Glomerular visceral epithelial cell (primary cell): ENCODE results near the gene EXOC3L4.
A peak's percentile ranks its signal among the peaks of the same experiment; 100 is the strongest.
"Not testable (repeated sequence)": the region's sequence is repeated elsewhere in the genome, so short reads cannot be mapped to it uniquely, and the experiment has no call there.

Experiments used
- DNase-seq: peaks from one replicate; pipeline ENCODE4 v3.0.0-alpha.2; 2016; ENCODE audit errors: extremely low spot score

Gene EXOC3L4

DNA sequence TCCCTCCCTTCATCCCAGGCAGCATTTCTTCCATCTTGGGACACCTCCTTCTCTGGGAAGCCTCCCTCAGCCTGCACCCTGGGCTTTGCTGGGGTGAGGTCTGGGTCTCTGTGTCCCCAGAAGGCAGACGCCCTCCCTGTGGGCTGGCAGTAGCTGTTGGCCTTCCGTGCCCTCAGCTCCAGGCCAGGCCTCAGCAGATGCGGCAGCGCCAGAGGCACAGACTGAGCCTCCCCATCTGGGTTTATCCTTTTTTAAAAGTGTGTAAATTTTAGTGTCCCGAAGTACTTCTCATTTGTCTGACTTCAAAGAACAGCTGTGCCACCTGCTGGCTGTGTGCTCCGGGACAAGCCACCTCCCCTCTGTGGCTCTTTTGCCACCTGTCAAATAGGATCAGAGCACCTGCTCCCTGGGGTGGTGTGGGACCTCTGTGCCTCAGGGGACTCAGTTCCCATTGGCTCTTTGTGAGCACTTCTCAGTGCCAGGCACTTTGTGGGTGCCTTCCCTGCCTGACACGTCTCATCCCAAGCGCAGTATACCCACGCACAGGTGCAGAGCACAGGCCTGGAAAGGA lies 11.1 kb downstream of the EXOC3L4 start:
- DNase-seq = no peak

GRCh38 chr14:103107455-103107854 lies 12.9 kb downstream of the EXOC3L4 start:
- DNase-seq = no peak

- DNase-seq = no peak
Measured at GRCh38 chr14:103107941-103108748, 13.6 kb downstream of the EXOC3L4 start.

GRCh38 chr14:103108749-103109207 lies 14.3 kb downstream of the EXOC3L4 start:
- peak; percentile 82 for DNase-seq

DNA sequence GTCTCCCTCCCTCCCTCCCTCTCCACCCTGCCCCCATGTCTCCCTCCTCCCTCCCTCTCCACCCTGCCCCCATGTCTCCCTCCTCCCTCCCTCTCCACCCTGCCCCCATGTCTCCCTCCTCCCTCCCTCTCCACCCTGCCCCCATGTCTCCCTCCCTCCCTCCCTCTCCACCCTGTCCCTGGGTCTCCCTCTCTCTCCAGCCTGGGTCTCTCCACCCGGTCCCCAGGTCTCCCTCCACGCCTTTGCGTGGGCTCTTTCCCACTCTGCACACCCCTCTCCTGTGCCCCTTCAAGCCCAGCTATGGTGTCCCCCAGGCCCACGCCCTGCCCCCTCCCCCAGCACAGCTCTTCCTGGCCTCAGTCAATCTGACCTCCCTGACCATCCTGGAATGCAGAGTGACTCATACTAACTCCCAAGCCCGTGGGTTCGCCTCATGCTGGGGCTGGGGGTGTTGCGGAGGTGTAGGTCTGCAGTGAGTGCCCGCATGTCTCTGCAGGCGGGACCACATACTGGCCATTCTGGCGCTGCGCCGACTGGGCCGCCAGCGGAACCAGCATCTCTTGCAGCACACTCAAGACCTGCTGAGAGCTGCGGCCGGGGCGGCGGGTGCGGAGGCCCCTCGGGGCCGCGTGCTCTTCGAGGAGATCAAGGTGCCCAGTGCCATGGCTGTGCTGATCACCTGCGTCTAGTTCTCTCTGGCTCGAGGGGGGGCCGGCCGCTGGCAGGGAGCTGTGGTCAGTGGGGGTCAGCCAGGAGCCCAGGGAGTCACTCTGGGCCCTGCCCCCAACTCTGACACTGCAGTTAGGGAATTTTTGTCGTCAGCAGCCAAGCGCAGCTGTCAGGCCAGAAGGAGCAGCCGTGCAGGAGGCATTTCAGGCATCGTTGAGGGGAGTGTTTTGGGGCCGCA lies 15.3 kb downstream of the EXOC3L4 start:
- peak; percentile 96 for DNase-seq

- DNase-seq = peak; percentile 42
Measured at GRCh38 chr14:103110681-103111231, 16.2 kb downstream of the EXOC3L4 start.

DNA sequence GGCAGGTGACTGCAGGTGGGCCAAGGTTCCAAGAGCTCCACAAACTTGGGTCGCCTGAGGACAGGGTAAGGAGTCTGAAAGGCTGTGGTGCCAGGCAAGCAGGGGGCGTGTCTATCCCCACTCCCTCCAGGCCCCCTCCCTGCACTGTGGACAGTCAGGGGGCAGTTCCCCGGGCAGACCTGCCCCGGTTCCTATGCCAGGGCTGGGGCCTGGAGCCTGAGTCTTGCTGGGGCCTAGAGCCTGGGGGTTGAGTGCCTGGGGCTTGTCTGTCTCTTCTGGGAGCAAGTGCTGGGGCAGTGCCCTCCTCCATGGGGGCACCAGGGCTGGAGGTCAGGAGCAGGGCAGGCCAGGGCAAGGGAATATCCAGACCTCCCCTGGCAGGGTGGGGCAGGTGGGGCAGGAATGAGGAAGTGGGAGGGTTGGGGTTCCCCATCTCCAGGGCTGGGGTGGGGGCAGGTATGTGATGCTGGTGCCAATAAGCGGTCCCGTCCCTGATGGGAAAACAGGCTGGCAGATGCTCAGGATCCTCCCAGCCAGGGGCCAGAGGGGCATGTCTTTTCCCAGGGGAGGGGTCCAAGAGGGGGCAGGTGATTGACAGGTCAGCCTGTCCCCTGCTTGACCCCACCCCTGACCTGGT lies 16.8 kb downstream of the EXOC3L4 start:
- peak; percentile 65 for DNase-seq

DNA sequence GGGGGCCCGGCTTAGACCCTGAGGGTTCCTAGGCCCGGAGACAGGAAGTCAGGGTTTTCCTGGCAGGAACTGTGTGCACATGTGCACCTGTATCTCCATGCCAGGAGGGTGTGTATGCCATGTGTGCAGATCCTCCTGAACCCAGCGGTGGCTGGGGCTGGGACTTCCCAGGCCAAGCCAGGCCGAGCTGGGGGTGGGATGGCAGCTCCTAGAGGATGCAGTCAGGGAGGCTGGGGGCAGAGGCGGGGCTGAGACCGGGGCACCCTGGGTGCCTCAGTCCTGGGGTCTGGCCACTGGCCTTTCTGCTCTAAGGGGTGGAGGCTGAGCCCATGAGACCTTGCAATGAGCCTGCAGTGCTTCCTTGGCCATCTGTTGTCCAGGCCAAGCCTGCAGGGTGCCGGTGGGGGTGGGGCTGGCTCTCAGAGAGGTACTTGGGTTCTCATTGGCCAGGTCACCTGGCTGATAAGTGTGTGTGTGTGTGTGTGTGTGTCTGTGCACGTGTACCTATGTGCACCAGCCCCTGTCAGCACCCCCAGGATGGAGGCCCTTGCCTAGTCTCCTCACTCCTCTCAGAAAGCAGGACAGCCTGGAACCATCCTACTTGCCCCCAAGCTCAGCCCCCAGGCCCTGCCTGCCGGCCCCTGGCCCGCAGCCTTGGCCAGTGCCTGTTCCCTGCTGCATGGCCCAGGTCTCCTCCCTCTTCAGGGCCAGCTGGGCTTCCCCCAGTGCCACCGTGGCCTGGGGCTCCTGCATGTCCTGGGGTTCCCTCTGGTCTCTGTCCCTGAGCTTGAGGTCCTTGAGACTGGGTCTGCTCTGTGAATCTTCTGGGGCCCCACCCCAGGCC lies 18.1 kb downstream of the EXOC3L4 start:
- no peak for DNase-seq

DNA sequence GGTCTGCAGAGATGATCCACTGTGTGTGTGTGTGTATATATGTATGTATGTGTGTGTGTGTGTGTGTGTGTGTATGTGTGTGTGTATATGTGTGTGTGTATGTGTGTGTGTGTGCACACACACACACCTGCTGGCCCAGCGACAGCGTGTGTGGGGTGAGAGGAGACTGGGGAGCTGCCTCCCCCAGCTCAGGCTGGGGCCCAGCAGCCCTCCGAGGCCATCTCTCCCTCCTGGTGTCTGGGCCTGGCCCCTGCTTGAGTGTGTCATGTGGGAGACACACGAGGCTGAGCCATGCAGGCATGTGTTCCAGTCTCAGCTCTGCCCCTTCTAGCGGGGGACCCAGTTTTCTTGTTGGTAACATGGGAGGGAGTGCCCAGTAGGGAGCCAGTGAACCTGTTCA lies 18.8 kb downstream of the EXOC3L4 start:
- no peak for DNase-seq

DNA sequence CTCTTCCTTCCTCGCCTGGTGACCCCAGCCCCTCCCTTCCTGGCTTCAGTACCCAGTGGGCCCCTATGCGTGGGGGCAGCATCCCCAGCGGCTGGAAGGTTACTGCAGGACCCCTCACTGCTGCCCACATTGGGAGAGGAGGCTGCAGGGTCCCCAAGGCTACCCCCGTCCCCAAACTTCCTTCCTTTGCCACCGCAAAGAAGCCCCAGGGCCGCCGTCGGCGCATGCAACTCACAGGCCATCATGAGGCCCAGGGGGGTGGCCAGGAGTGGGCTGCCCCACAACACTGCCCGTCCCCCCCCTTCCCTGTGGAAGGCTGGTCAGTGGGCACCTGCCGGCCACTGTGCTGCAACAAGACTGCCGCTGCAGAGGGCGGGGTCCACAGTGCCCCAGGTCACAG lies 19.2 kb downstream of the EXOC3L4 start:
- DNase-seq = no peak

- DNase-seq = not testable (repeated sequence)
Measured at GRCh38 chr14:103115086-103115679, 20.7 kb downstream of the EXOC3L4 start.

GRCh38 chr14:103115845-103116572 lies 21.5 kb downstream of the EXOC3L4 start:
- DNase-seq = no peak

DNA sequence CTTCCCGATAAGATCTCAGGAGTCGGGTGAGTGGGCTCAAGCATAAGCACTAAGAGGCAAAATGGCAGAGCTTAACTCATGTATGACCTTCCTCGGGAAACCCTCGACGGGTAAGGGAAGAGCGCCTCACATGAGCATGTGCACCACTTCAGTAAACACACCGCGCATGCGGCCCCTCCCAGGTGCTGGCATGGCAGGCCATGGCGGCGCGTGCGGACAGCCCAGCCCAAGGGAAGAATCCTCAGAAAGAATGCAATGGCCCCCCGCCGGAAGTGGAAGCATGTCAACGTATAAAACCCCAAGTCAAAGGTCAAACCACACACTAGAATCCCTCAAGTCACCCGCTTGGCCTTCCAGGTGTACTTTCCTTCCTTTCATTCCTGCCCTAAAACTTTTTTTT lies 22.1 kb downstream of the EXOC3L4 start:
- no peak for DNase-seq

- not testable (repeated sequence) for DNase-seq
Measured at GRCh38 chr14:103117499-103117898, 23.0 kb downstream of the EXOC3L4 start.

DNA sequence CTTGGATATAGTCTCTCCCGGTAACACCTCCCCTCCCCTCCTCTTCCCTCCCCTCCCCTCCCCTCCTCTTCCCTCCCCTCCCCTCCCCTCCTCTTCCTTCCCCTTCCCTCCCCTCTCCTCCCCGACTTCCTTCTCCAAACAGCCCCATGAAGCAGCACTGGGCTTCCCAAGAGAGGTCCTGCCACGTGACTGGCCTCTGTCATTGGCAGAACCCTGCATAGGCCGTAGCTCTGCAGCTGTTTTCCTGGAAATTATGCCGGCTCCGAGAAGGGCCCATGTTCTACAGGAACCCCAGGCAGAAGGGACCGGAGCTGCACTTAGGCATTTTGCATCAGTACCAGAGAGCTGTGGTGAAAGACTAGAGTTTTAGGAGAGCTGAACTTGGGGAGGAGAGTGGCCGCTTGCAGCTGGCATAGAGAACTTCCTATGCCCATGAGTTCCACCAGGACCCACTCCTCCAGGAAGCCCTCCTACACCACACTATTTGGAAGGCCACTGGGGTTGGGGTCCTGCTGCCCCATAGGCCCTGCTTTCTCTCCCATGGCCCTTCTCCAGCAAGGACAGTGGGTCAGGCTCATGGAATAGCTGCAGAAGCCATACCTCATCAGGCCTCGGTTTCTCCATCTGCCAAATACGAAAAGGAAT lies 23.6 kb downstream of the EXOC3L4 start:
- DNase-seq = no peak

DNA sequence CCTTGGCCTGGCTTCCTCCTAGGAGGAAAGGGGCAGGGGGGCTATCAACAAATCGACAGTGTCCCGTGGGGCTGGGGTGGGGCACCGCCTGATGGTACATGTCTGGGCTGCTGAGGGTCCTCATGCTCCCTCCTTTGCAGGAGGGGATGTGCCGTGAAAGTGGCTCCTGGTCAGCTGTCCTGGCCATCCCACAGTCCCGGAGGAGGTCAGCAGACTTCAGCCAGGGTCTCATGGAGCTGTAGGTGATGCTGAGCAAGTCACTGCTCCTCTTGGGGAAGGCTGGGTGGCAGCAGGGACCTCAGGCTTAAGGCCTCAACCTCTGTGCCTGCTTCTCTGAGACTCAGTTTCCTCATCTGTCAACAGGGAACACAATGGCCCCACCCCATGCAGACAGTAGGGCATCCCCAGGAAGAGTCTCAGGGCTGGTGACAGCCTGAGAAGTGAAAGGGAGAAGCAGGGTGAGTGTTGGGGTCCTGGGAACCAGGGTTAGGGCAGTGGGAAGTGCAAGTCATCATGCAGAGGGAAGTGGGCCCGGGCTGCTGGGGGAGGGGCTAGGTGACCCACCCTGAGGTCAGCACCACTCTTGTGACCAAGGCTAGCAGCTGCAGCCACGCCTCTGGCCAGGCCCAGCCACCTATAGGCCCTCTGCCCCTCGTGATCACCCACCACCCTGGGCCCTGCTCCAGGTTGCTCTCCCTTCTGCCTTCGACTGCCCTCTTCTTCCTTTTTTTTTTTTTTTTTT lies 24.3 kb downstream of the EXOC3L4 start:
- DNase-seq = no peak

DNA sequence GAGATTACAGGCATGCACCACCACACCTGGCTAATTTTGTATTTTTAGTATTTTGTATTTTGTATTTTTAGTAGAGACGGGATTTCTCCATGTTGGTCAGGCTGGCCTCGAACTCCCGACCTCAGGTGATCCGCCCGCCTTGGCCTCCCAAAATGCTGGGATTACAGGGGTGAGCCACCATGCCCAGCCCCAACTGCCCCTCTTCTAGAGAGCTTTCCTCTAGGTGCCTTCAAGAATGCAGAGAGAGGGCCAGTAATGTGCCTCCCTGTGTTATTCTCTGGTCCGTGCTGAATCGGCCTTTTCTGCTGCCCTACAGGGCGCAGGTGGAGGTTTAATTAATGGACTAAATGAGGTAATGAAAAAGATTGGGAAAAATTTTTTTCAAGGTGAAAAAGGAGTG lies 25.0 kb downstream of the EXOC3L4 start:
- DNase-seq = not testable (repeated sequence)

GRCh38 chr14:103121121-103121845 lies 26.8 kb downstream of the EXOC3L4 start:
- DNase-seq = no peak
